ENCODE data around the gene SYP.
A peak's percentile ranks its signal among the peaks of the same experiment; 100 is the strongest.
"Not testable (repeated sequence)": the region's sequence is repeated elsewhere in the genome, so short reads cannot be mapped to it uniquely, and the experiment has no call there.

Gene SYP

DNA sequence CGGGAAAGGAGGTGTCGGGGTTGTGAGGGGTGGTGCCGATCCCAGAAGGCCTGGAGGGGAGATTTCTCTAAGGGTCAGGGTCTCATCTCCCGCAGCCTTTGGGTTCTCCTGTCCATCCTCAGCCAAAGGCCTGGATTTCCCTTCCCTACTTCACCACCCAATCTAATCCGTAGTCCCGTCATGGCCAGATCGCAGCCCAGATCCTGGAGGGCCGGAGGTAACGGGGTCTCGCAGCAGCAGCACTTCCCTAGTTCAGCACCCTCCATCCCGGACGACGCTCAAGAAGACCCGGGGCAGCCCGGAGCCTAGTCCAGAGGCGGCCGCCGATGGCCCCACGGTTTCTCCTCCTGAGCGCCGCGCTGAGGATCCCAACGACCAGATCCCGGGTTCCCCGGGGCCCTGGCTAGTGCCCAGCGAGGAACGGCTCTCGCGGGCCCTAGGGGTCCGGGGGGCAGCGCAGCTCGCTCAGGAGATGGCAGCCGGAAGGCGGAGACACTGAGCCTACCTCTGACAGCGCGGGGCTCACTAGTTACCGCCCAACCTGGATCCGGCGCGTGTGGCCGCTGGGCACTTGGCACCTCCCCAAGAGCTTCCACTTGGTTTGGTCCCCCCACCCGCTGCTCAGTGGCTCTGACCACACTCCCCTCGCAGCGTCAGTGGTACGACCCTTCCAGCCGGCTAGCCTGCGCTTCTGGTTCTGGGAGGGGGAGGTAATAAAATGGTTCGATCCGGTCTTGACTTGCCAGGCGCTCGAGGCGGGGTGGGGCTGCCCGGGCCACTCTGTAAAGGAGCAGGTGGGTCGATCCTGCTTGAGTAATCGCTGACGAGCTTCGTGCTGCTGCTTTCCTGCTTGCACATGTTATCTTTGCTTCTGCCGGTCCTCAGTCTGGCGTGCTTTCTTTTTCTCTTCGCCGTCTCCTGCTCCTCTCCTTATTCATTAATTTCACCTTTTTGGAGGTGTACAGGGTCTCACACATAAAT is 33.8 kb downstream of the SYP start:
- no peak for DNase-seq

DNA sequence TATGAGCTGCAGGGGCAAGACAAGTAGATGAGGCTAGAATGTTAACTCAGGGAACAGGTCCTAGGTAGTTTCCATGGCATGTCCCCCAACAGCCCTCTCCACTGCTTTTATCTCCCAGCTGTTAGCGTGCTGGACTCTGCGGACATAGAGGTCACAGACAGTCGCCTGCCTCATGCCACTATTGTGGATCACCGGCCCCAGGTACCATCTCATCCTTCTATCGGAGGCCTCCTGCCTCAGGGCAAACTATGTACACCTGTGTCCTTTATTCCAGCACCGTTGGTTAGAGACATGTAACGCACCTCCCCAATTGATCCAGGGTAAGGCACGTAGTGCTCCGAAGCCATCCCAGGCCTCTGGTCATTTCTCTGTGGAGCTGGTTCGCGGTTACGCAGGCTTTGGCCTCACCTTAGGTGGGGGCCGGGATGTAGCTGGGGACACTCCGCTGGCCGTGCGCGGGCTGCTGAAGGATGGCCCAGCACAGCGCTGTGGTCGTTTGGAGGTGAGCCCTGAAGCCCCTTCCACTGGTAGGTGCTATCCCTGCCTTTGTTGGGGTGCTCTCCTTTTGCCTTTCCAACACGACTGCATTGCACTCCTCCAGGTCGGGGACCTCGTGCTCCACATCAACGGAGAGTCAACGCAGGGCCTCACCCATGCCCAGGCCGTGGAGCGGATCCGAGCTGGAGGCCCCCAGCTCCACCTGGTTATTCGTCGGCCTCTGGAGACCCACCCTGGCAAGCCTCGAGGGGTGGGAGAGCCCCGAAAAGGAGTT is 35.2 kb downstream of the SYP start:
- no peak for DNase-seq

DNA sequence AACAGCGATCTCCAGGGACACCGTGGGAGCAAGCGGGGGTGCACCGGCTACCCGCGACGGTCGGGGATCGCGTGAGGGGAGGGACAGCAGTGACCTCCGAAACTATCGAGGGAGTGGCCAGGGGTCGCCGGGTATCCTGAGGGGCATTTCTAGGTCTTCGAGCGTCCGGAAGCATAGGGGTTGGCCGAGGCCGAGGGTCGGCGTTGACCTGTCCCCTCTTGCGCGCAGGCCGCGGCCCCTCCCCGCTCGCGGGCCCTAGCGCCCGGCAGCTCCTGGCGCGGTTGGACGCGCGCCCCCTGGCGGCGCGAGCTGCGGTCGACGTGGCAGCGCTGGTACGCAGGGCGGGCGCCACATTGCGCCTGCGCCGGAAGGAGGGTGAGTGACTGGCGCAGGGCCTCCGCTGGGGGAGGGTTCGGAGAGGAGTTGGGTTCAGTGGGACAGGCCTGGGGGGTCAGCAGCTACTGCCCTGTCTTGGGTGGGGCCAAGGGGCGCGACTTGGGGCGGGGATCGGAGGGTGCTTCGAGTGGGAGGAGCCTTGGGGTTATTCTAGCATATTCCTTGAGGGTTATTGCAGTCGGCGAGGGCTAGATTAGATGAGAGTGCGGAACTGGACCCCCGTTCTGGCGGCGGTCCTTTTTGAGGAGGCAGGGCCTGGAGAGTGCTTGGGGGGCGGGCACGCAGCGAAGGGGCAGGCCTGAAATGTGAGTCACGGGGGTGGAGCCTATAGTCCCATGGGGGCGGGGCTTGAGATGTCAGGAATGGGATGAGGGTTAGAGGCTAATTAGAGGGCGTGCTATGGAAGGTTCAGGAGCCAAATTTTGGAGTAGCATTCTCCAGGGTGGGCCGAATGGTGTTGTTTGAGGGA is 36.2 kb downstream of the SYP start:
- peak; percentile 57 for DNase-seq

DNA sequence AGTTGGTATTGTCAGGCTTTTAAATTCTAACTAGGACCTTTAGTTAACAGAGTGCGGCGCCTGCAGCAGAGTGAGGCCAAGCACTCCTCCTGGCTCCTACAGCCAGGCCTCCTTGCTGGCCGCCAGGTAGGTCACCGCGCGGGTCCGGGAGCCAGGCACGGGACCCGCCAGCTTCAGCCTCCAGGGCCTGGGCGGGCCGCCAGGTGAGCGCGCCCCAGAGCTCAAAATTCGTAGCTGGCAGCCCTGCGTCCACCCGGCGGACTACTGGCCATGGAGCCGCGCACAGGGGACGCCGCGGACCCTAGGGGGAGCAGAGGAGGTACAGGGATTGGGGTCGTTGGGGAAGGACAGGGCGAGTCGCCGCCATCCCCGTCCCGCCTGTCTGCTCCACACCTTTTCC is 37.4 kb downstream of the SYP start, which contains the start of gene MAGIX:
TSS of gene MAGIX (plus strand) at position 139 of the 400 bp plus-strand sequence. CDS start at position 271, 132 bp downstream.
- DNase-seq: no peak

DNA sequence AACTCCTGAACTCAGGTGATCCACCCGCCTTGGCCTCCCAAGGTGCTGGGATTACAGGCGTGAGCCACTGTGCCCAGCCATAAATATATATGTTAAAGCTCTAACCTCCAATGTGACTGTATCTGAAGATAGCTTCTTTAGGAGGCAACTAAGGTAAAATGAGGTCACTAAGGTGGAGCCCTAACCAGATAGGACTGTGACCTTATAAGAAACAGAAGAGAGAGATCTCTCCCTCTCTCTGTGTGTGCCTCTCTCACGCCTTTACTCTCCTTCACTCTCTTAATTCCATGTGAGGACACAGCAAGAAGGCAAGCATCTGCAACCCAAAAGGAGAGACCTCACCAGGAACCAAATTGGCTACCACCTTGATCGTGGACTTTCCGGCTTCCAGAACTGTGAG is 38.4 kb downstream of the SYP start:
- DNase-seq: no peak

DNA sequence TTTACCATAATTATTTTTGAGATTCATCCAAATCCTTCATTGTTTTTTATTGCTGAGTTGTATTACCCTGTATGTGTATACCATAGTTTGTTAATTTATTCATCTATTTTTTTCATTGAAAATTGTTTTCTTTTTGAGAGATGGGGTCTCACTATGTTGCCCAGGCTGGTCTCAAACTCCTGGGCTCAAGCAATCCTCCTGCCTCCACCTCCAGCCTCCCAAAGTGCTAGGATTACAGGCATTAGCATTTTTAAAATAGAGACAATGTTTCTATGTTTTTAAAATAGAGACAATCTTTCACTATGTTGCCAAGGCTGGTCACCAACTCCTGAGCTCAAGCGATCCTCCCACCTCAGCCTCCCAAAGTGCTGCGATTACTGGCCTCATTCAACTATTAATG is 39.1 kb downstream of the SYP start:
- no peak for DNase-seq

DNA sequence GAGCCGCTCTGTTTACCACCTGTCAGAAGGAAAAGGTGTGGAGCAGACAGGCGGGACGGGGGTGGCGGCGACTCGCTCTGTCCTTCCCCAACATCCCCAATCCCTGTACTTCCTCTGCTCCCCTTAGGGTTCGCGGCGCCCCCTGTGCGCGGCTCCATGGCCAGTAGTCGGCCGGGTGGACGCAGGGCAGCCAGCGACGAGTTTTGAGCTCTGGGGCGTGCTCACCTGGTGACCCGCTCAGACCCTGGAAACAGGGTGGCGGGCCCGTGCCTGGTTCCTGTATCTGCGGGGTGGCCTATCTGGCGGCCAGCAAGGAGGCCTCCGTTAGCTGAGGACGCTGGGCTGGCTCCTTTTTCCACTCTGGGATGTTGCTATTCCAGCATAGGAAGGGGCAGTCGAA is 42.8 kb downstream of the SYP start:
- DNase-seq: no peak

DNA sequence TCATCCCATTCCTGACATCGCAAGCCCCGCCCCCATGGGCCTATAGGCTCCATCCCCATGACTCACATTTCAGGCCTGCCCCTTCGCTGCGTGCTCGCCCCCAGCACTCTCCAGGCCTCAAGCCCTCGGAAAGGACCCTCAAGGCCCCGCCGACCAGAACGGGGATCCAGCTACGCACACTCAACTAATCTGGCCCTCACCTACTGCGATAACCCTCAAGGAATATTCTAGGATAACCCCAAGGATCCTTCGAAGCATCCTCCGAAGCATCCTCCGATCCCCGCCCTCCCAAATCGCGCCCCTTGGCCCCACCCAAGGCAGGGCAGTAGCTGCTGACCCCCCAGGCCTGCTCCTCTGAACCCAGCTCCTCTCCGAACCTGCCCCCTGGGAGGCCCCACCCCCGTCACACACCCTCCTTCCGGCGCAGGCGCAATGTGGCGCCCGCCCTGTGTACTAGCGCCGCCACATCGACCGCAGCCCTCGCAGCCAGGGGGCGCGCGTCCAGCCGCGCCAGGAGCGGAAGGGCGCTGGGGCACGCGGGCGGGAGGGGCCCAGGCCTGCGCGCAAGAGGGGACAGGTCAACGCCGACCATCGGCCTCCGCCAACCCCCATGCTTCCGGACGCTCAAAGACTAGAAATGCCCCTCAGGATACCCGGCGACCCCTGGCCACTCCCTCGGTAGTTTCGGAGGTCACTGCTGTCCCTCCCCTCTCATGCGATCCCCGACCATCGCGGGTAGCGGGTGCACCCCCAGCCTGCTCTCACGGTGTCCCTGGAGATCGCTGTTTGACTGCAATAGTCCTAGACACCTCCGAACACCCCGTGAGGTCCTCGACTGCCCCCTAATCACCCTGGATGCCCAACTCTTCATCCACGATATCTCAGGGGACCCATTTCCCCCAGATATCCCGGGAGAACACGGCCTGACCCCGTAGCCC is 43.8 kb downstream of the SYP start:
- DNase-seq: peak; percentile 58

DNA sequence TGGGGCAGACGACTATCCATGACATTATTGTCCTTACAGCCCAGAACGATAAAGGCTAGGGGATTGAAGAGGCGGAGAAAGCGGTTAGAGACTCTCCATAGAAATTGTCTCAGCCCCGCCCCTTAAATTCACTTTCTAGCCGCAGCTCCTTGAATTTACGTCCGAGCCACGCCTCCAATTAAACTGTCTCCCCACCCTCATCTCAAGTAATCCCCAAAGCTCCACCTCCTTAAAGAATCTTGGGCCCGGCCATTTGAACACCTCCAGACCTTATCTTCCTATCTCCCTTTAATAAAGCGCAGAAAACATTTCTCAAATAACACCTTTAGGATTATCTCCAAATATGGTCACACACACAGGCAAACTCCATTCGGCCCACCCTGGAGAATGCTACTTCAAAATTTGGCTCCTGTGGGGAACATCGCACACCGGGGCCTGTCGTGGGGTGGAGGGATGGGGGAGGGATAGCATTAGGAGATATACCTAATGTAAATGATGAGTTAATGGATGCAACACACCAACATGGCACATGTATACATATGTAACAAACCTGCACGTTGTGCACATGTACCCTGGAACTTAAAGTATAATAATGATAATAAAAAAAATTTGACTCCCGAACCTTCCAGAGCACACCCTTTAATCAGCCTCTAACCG is 44.6 kb downstream of the SYP start:
- DNase-seq: peak; percentile 2

DNA sequence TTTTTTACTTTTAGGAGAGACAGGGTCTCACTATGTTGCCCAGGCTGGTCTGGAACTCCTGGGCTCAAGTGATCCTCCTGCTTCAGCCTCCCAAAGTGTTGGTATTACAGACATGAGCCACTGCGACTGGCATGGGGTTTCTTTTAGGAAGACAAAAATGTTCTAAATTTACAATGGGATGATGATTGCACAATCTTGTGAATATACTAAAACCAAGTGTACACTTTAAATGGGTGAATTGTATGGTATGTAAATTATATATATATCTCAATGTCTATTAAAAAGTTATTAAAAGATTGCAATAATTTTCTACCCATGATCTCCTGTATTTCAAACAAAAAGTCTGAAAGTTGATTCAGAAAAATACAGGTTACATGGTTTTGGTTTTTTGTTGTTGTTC is 46.5 kb downstream of the SYP start:
- no peak for DNase-seq

DNA sequence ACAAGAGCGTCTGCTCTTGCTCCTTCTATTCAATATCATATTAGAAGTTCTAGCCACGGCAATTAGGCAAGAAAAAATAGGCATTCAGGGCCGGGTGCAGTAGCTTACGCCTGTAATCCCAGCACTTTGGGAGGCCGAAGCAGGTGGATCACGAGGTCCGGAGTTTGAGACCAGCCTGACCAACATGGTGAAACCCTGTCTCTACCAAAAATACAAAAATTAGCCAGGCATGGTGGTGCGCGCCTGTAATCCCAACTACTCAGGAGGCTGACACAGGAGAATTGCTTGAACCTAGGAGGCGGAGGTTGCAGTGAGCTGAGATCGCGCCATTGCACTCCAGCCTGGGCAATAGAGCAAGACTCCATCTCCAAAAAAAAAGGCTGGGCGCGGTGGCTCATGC is 50.7 kb downstream of the SYP start:
- not testable (repeated sequence) for DNase-seq

DNA sequence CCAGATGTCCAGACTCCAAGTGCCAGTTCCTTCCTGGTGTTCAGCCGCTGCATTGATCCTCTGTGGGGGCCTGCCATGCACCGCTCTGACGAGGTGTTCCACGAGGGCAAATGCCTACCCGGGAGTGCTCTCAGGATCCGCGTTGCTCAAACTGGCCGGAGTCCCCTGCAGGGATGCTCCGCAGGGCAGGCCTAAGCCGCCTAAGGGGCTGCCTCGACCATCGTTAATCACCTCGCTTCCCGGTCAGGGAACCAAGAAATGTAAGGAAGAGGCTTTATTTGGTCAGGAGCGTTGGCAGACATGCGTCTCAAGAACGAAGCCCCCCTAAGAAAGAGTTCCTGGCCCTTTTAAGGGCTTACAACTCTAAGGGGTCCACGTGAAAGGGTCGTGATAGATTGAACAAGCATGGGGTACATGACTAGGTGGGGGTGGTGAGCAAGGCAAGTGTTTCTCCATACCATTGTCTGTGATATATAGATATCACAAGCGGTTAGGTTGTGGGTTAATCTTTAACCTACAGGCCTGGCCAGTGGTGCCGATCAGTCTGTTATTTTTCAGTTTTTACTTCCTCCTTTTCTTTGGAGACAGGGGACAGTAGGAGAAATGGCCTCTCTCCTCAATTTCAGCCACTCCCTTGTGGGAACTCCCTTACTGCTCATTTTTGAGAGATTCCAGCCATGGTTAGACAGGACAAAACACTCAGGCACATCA is 51.4 kb downstream of the SYP start:
- not testable (repeated sequence) for DNase-seq

DNA sequence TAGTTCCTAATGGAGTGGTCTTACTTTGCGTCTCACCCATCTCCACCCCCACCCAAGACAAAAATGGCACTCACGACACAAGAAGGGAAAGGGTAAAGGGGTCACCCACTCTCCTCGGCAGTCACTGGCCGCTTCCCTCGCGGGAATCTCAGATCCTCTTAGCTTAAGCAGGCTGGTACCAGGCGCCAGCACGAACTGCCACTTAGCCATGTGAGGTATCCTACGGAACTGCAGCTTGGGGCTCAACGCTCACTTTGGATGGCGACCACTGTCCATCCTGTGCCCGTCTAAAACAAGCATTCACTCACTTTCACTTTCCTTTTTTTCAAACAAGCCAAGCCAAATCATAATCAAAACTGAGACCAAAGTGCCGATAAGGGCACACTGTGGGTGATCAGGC is 52.1 kb downstream of the SYP start:
- no peak for DNase-seq

DNA sequence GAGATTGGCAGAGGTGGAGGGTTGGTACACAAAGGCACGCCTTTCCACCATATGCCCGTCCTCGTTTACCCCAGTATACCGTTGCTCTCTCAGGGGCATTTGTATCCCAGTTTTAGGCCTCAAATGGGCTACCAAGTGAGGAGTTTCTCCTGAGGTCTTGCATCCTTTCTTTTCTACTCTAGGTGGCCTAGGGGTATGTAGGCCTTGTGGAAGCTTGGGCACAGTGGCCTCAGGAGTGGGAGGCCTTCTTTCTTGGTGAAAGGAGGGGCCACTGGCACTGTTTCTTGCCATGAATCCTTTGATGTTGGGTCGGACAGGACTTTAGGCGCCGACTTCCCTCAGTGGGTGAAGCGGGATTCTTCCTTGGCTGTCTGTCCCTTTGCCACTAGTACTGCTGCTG is 52.7 kb downstream of the SYP start:
- no peak for DNase-seq

DNA sequence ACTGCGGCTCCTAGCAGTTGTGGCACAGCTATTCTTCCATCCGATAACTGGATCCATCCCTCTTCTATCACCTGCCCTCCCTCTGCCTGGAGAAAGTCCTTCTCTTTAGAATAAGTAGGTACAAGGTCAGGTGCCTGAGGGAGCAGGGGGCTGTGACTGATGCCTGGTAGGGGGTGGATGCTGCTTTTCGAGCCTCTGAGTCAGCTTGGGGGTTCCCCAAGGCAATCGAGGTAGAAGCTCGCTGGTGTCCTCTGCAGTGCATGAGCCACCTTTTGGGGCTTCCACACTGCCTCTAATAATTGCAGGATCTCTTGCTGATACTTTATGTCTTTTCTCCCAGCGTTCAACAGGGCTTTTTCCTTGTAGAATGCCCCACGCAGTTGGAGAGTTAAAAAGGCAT is 56.8 kb downstream of the SYP start:
- not testable (repeated sequence) for DNase-seq

DNA sequence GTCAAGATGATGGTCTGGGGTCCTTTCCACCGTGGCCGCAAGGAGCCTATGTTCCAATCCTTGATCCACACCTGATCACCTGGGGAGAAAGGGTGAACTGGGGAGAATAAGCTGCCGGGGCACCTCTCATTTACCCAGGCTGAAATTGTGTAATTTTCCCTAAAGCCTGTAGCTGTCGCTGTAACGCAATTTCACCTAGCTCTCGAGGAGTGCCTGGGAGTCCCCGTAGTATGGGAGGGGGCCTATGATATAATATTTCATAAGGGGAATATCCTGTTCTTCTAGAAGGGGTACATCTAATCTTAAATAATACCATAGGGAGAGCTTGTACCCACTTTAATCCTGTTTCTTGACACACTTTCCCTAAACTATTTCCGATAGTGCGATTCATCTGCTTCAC is 57.7 kb downstream of the SYP start:
- not testable (repeated sequence) for DNase-seq

DNA sequence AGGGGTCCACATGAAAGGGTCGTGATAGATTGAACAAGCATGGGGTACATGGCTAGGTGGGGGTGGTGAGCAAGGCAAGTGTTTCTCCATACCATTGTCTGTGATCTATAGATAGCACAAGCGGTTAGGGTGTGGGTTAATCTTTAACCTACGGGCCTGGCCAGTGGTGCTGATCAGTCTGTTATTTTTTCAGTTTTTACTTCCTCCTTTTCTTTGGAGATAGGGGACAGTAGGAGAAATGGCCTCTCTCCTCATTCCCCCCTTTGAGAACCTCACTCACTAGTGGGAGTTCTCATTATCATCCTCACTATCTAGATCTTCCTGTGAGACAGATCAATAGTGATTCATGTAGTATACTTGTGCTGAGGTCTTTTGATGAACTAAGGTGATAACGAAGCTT is 60.3 kb downstream of the SYP start:
- DNase-seq: no peak
